ENCODE data around the gene PDE4A. TPM values are rescaled to one million over a fixed set of nuclear protein-coding genes. Genes with fewer than 3 reads are reported as not detected.

The PDE4A gene
- total and polyA plus RNA-seq, 2 experiments from 2014 or later = 2.8 to 4.3 TPM

GRCh38 chr19:10399878-10400277 lies 20.5 kb upstream of the PDE4A start:
- peaks cover 28% of the 10 kb centered on the region for H4K20me1 ChIP-seq (ENCODE audit: insufficient read depth, poor library complexity, severe bottlenecking)
- peaks cover 10% of the 10 kb centered on the region for H3K4me1 ChIP-seq (ENCODE audit: insufficient read depth)

DNA sequence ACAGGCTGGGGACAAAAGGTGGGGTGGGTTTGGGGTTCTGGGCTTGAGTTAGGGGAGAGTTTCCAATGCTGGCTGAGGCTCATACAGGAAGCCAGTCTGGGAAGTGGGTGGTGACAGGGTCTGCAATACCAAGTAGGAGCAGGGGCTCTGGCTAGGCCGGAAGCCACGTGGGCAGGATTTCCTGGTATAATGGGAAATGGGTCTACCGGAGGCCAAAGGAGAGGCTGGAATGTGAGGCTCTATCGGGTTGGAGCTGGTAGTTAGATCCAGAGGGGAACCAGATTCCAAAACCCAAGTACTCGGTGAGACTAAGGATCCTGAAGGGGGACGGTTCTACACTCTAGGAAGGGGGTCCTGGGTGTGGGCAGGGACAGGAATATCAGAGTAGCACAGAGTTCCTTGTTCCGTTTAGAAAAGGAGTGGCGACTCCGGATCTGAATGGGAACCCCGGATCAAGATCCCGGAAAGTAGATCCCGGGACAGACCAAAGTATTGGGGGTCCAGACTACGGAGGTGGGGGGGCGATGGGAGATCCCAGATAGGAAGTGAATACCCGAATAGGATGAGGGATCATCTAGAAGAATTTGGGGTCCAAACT lies 17.8 kb upstream of the PDE4A start:
- H3K9me3 ChIP-seq (ENCODE audit: low read depth) = no peaks in the 10 kb centered on the region
- H3K36me3 ChIP-seq (replicated peaks; ENCODE audit: insufficient read depth, low read depth) = no peaks in the 10 kb centered on the region
- H4K20me1 ChIP-seq (ENCODE audit: insufficient read depth, poor library complexity, severe bottlenecking) = peaks cover 25% of the 10 kb centered on the region
- TF ChIP-seq, protein P1, sequence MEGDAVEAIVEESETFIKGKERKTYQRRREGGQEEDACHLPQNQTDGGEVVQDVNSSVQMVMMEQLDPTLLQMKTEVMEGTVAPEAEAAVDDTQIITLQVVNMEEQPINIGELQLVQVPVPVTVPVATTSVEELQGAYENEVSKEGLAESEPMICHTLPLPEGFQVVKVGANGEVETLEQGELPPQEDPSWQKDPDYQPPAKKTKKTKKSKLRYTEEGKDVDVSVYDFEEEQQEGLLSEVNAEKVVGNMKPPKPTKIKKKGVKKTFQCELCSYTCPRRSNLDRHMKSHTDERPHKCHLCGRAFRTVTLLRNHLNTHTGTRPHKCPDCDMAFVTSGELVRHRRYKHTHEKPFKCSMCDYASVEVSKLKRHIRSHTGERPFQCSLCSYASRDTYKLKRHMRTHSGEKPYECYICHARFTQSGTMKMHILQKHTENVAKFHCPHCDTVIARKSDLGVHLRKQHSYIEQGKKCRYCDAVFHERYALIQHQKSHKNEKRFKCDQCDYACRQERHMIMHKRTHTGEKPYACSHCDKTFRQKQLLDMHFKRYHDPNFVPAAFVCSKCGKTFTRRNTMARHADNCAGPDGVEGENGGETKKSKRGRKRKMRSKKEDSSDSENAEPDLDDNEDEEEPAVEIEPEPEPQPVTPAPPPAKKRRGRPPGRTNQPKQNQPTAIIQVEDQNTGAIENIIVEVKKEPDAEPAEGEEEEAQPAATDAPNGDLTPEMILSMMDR (IDR thresholded peaks at IDR 0.05; ENCODE audit: poor library complexity) = no peak
- no peak for TF ChIP-seq EZH2 (IDR thresholded peaks at IDR 0.05; ENCODE audit: borderline replicate concordance)
- no peak for TF ChIP-seq EZH2phosphoT487 (IDR thresholded peaks at IDR 0.05; ENCODE audit: low read depth, severe bottlenecking, unreplicated experiment)
- peak overlapping the region; percentile 38 for H3K27ac ChIP-seq
- H3K4me1 ChIP-seq (ENCODE audit: insufficient read depth) = peaks cover 11% of the 10 kb centered on the region
- peak; percentile 47 for DNase-seq (ENCODE audit: low spot score)
- WGBS (ENCODE audit: low lambda C conversion rate, missing lambda C conversion rate) = 4% methylated on average over 14 of the region's 15 CpGs
- H3K4me3 ChIP-seq = peak overlapping the region; percentile 56
- H3K79me2 ChIP-seq = peaks cover 54% of the 10 kb centered on the region
- no peaks in the 10 kb centered on the region for H3K9me2 ChIP-seq (replicated peaks; ENCODE audit: insufficient read depth)
- H3K27me3 ChIP-seq = peaks cover 24% of the 10 kb centered on the region
- H2AFZ ChIP-seq = peak overlapping the region; percentile 62
- H3K4me2 ChIP-seq = peak overlapping the region; percentile 86

More at GRCh38 chr19:10399878-10400277, 20.5 kb upstream of the PDE4A start:
- Histone ChIP-seq H3K27me3 (peaks cover 3% of the 10 kb centered on the region), H3K4me2 (no peak overlapping the region), H3K9me3 (ENCODE audit: low read depth) (no peaks in the 10 kb centered on the region), H3K27ac (no peak overlapping the region), H3K4me3 (no peak overlapping the region), H3K79me2 (peaks cover 54% of the 10 kb centered on the region), H3K36me3 (replicated peaks; ENCODE audit: insufficient read depth, low read depth) (no peaks in the 10 kb centered on the region), H3K9me2 (replicated peaks; ENCODE audit: insufficient read depth) (no peaks in the 10 kb centered on the region), H2AFZ (no peak overlapping the region)
- no peak for TF ChIP-seq EZH2phosphoT487 (IDR thresholded peaks at IDR 0.05; ENCODE audit: low read depth, severe bottlenecking, unreplicated experiment)
- TF ChIP-seq EZH2 (IDR thresholded peaks at IDR 0.05; ENCODE audit: borderline replicate concordance) = no peak
- TF ChIP-seq, protein P1 (IDR thresholded peaks at IDR 0.05; ENCODE audit: poor library complexity) = no peak
- no peak for DNase-seq (ENCODE audit: low spot score)
- 98% methylated on average over 8 of the region's 8 CpGs for WGBS (ENCODE audit: low lambda C conversion rate, missing lambda C conversion rate)

GRCh38 chr19:10403137-10404021 lies 17.0 kb upstream of the PDE4A start, which contains the start of gene CDC37:
Gene CDC37, minus strand, starts transcription at chr19:10403542. Its CDS starts 63 bp downstream, at chr19:10403479.
- no peak for TF ChIP-seq EZH2 (IDR thresholded peaks at IDR 0.05; ENCODE audit: borderline replicate concordance)
- TF ChIP-seq, protein P1 (IDR thresholded peaks at IDR 0.05; ENCODE audit: poor library complexity) = no peak
- no peak for TF ChIP-seq EZH2phosphoT487 (IDR thresholded peaks at IDR 0.05; ENCODE audit: low read depth, severe bottlenecking, unreplicated experiment)
- Histone ChIP-seq H3K27me3 (peaks cover 24% of the 10 kb centered on the region), H3K36me3 (replicated peaks; ENCODE audit: insufficient read depth, low read depth) (no peaks in the 10 kb centered on the region), H2AFZ (peak within 1 kb of the TSS; percentile 88), H3K79me2 (peaks cover 47% of the 10 kb centered on the region), H4K20me1 (ENCODE audit: insufficient read depth, poor library complexity, severe bottlenecking) (peaks cover 20% of the 10 kb centered on the region), H3K4me2 (peak within 1 kb of the TSS; percentile 92), H3K9me3 (ENCODE audit: low read depth) (no peaks in the 10 kb centered on the region), H3K4me3 (peak within 1 kb of the TSS; percentile 73), H3K4me1 (ENCODE audit: insufficient read depth) (peaks cover 11% of the 10 kb centered on the region), H3K27ac (peak within 1 kb of the TSS; percentile 72), H3K9me2 (replicated peaks; ENCODE audit: insufficient read depth) (no peaks in the 10 kb centered on the region)
- peak; percentile 99 for DNase-seq (ENCODE audit: low spot score)
- WGBS (ENCODE audit: low lambda C conversion rate, missing lambda C conversion rate) = 1% methylated on average over 60 of the region's 69 CpGs
